Endothelial cell of umbilical vein (primary cell): ENCODE results near the gene GNMT. TPM values are rescaled to one million over a fixed set of nuclear protein-coding genes. Genes with fewer than 3 reads are reported as not detected.

Experiments used
- BruUV-seq: library from RNA; stranded (reverse); fragments of 400-500 nt; replicated peaks from 2 replicates; lab custom pipeline; 2021; lab: Mats Ljungman, UMichigan
- CTCF ChIA-PET: fragments of 300-600, 350-600 bp; sonication (Branson Sonifier 250); formaldehyde crosslinking; loops from one replicate; lab custom pipeline; 2021; ENCODE audit warnings: antibody characterized with exemption, inconsistent platforms; lab: Charles Lee
- POLR2A ChIA-PET: fragments of 300-600, 350-600 bp; sonication (Branson Sonifier 250); formaldehyde crosslinking; loops from one replicate; lab custom pipeline; 2021; ENCODE audit warnings: antibody characterized with exemption, inconsistent platforms; lab: Charles Lee
- DNase-seq: peaks from one replicate; pipeline ENCODE4 v3.0.0-alpha.2; 2011; ENCODE audit warnings: low read depth, low spot score
- FAIRE-seq: peaks from 2 replicates; lab custom pipeline; 2011; peaks lifted over from hg19 to GRCh38; lab: Jason Lieb, UNC
- H2AFZ ChIP-seq: 2 replicates; pipeline ENCODE4 v1.6.0; 2012; ENCODE audit warnings: low read depth, low read length, control low read depth, inconsistent platforms
- H3K27ac ChIP-seq: 2 replicates; pipeline ENCODE4 v1.5.1; 2011; ENCODE audit warnings: low read depth, mild to moderate bottlenecking, control low read depth, low read length, moderate library complexity; ENCODE audit not compliant: insufficient read depth
- H3K27me3 ChIP-seq, 2 experiments: 2 replicates each; pipeline versions ENCODE4 v1.6.0 to v1.6.1; 2011; ENCODE audit warnings: low read length in 2 of 2, mixed read lengths in 1 of 2; ENCODE audit not compliant: control insufficient read depth in 2 of 2, insufficient read depth in 2 of 2
- H3K36me3 ChIP-seq, 2 experiments: 2 replicates in 1 of 2; 3 replicates in 1 of 2; pipeline ENCODE4 v1.5.1; 2011; ENCODE audit warnings: low read length in 2 of 2, mild to moderate bottlenecking in 1 of 2, moderate library complexity in 1 of 2; ENCODE audit not compliant: control insufficient read depth in 2 of 2, insufficient read depth in 2 of 2; ENCODE audit errors: extremely low read depth in 1 of 2
- H3K4me1 ChIP-seq: 3 replicates; pipeline ENCODE4 v1.5.1; 2011; ENCODE audit warnings: mild to moderate bottlenecking, low read length; ENCODE audit not compliant: control insufficient read depth, insufficient read depth; ENCODE audit errors: extremely low read depth
- H3K4me2 ChIP-seq: 2 replicates; pipeline ENCODE4 v1.6.1; 2011; ENCODE audit warnings: low read length, control low read depth, mixed read lengths; ENCODE audit not compliant: insufficient read depth
- H3K4me3 ChIP-seq, 3 experiments: fragments of 200-600 bp in 1 of 3; sonication (generic), shearing (Covaris generic) in 1 of 3; replicated peaks in 1 of 3; 2 replicates each; pipeline ENCODE4 v1.5.1; 2011 to 2016; ENCODE audit warnings: control low read depth in 3 of 3, low read length in 3 of 3, mild to moderate bottlenecking in 2 of 3, inconsistent platforms in 1 of 3, low read depth in 1 of 3, moderate library complexity in 1 of 3; ENCODE audit not compliant: insufficient read depth in 1 of 3
- H3K79me2 ChIP-seq: 2 replicates; pipeline ENCODE4 v1.6.0; 2012; ENCODE audit warnings: low read length, inconsistent platforms; ENCODE audit not compliant: control insufficient read depth, insufficient read depth
- H3K9ac ChIP-seq: replicated peaks from 2 replicates; pipeline ENCODE3; 2011; ENCODE audit warnings: low read length, control low read depth; ENCODE audit not compliant: insufficient read depth; ENCODE audit errors: extremely low read depth
- H3K9me1 ChIP-seq: replicated peaks from 3 replicates; pipeline ENCODE4 v1.6.0; 2011; ENCODE audit warnings: mild to moderate bottlenecking, low read length; ENCODE audit not compliant: control insufficient read depth, insufficient read depth; ENCODE audit errors: extremely low read depth
- H3K9me3 ChIP-seq: replicated peaks from 2 replicates; pipeline ENCODE4 v1.5.1; 2012; ENCODE audit warnings: low read length, inconsistent platforms; ENCODE audit not compliant: control insufficient read depth, insufficient read depth
- H4K20me1 ChIP-seq: replicated peaks from 2 replicates; pipeline ENCODE3; 2011; ENCODE audit warnings: mild to moderate bottlenecking, low read length; ENCODE audit not compliant: control insufficient read depth, insufficient read depth; ENCODE audit errors: extremely low read depth
- EZH2 ChIP-seq: IDR thresholded peaks from 2 replicates; pipeline ENCODE4 v1.6.1; 2012; ENCODE audit warnings: borderline replicate concordance, low read depth, mild to moderate bottlenecking, moderate library complexity, low read length, inconsistent platforms; ENCODE audit not compliant: severe bottlenecking
- FOS ChIP-seq: IDR thresholded peaks from 2 replicates; pipeline ENCODE4 v1.6.1; 2011; ENCODE audit warnings: mild to moderate bottlenecking, low read length, moderate library complexity, borderline replicate concordance; ENCODE audit not compliant: insufficient read depth
- GATA2 ChIP-seq: IDR thresholded peaks from 2 replicates; pipeline ENCODE4 v1.7.0; 2011; ENCODE audit warnings: low read depth, mild to moderate bottlenecking, moderate library complexity, mixed read lengths, low read length; ENCODE audit not compliant: insufficient read length, insufficient read depth
- JUN ChIP-seq: IDR thresholded peaks from 2 replicates; pipeline ENCODE4 v1.6.1; 2011; ENCODE audit warnings: borderline replicate concordance, low read depth; ENCODE audit not compliant: insufficient read length, insufficient read depth
- MAX ChIP-seq: IDR thresholded peaks from 2 replicates; pipeline ENCODE4 v1.6.1; 2011; ENCODE audit not compliant: insufficient read depth, insufficient read length
- MYC ChIP-seq: IDR thresholded peaks from one replicate; pipeline ENCODE4 v1.6.1; 2011; ENCODE audit warnings: mild to moderate bottlenecking, low read depth, low read length
- POLR2A ChIP-seq: IDR thresholded peaks from 2 replicates; pipeline ENCODE4 v1.6.1; 2012; ENCODE audit warnings: low read depth, mild to moderate bottlenecking, control low read depth, low read length
- POLR2AphosphoS5 ChIP-seq: IDR thresholded peaks from 2 replicates; pipeline ENCODE4 v1.6.1; 2012; ENCODE audit warnings: low read depth, mild to moderate bottlenecking, control low read depth, low read length, moderate library complexity; ENCODE audit not compliant: insufficient read depth
- dilution Hi-C: fragments of 300-500 bp; cut with MboI; formaldehyde crosslinking; loops from one replicate; pipeline ENCODE4 v1.15.0; 2019; ENCODE audit warnings: low sequenced_read_pairs; ENCODE audit not compliant: extremely low pct_ligation_motif_present
- intact Hi-C: fragments of 100-400 bp; cut with micrococcal nuclease; formaldehyde crosslinking; loops from one replicate; pipeline ENCODE4 v1.10.0; 2022
- polyA plus RNA-seq, 4 experiments: library from polyadenylated mRNA; depleted of rRNA in 3 of 4; stranded (reverse) in 3 of 4; unstranded in 1 of 4; fragments of >200 nt; gene quantifications; 2 replicates each; pipeline versions ENCODE4 v1.2.1 to v1.2.3, GENCODE V29; 2011 to 2012; ENCODE audit warnings: missing spikeins in 1 of 4
- total RNA-seq: library from RNA; stranded (reverse); gene quantifications from 2 replicates; pipeline ENCODE4 v1.2.3, GENCODE V29; 2021
- TF ChIP-seq, protein P1 (sequence below), 2 donors: IDR thresholded peaks; 1 replicate in 1 of 2; 2 replicates in 1 of 2; pipeline ENCODE4 v1.5.1; 2011; ENCODE audit warnings: low read length in 2 of 2, mild to moderate bottlenecking in 2 of 2, moderate library complexity in 2 of 2, control low read depth in 1 of 2, inconsistent platforms in 1 of 2, low read depth in 1 of 2; ENCODE audit not compliant: insufficient read depth in 1 of 2; ENCODE audit errors: extremely low read depth in 1 of 2

GNMT gene
- total and polyA plus RNA-seq, 2 donors (not counting 3 experiments of a cell fraction or from before 2014, with no cell fraction given) = 0.41 to 1.2 TPM

- DNase-seq = no peak
- no peak overlapping the region for H2AFZ ChIP-seq
- no peaks in the 10 kb centered on the region for H4K20me1 ChIP-seq
- H3K4me3 ChIP-seq = no peak overlapping the region
- no peaks in the 10 kb centered on the region for H3K4me1 ChIP-seq
- H3K4me2 ChIP-seq = no peak overlapping the region
- CTCF ChIA-PET = interaction anchor here (0.6 to 0.8 kb wide), 2 partner anchors 142 to 1134 kb away, joined by 3 to 4 read pairs; no protein-coding TSS in a partner anchor
- no peak overlapping the region for H3K27ac ChIP-seq
- no peak for TF ChIP-seq GATA2
- no peak for TF ChIP-seq POLR2AphosphoS5
- no peak for TF ChIP-seq FOS
- no peak for TF ChIP-seq MAX
- TF ChIP-seq MYC = no peak
- TF ChIP-seq EZH2 = no peak
- TF ChIP-seq, protein P1, sequence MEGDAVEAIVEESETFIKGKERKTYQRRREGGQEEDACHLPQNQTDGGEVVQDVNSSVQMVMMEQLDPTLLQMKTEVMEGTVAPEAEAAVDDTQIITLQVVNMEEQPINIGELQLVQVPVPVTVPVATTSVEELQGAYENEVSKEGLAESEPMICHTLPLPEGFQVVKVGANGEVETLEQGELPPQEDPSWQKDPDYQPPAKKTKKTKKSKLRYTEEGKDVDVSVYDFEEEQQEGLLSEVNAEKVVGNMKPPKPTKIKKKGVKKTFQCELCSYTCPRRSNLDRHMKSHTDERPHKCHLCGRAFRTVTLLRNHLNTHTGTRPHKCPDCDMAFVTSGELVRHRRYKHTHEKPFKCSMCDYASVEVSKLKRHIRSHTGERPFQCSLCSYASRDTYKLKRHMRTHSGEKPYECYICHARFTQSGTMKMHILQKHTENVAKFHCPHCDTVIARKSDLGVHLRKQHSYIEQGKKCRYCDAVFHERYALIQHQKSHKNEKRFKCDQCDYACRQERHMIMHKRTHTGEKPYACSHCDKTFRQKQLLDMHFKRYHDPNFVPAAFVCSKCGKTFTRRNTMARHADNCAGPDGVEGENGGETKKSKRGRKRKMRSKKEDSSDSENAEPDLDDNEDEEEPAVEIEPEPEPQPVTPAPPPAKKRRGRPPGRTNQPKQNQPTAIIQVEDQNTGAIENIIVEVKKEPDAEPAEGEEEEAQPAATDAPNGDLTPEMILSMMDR (IDR thresholded peaks at IDR 0.05; ENCODE audit: extremely low read depth in 1 of 2, insufficient read depth in 1 of 2, low read depth in 1 of 2, low read length in 2 of 2) = no peak
- TF ChIP-seq POLR2A = no peak
- TF ChIP-seq JUN = no peak
- no peaks in the 10 kb centered on the region for H3K27me3 ChIP-seq
- H3K36me3 ChIP-seq = peaks cover 0 to 2% of the 10 kb centered on the region in 2 experiments
- no peak for FAIRE-seq
- POLR2A ChIA-PET = no interaction called here
- H3K9me1 ChIP-seq = no peaks in the 10 kb centered on the region
- no peak overlapping the region for H3K9ac ChIP-seq
- no peaks in the 10 kb centered on the region for H3K79me2 ChIP-seq
- intact Hi-C loops = no loop called here
- no peaks in the 10 kb centered on the region for H3K9me3 ChIP-seq
- BruUV-seq = no TSS peak
- dilution Hi-C loops = no loop called here
Observed at GRCh38 chr6:43001843-43002242, 41.3 kb downstream of the GNMT start.
